ENCODE data around the gene AKR1C4. TPM values are rescaled to one million over a fixed set of nuclear protein-coding genes. Genes with fewer than 3 reads are reported as not detected.

The AKR1C4 gene
- total RNA-seq, 1 donor from 2014 or later, result not detected

- no peak overlapping the region for H3K27ac Mint-ChIP-seq
- DNase-seq (ENCODE audit: low spot score), result no peak
- peaks cover 4% of the 10 kb centered on the region for H3K27me3 Mint-ChIP-seq (ENCODE audit: insufficient read depth)
- no peaks in the 10 kb centered on the region for H3K4me1 Mint-ChIP-seq (ENCODE audit: low read depth)
- H3K9me3 Mint-ChIP-seq, result peaks cover 8% of the 10 kb centered on the region
- H3K4me3 Mint-ChIP-seq, result no peak overlapping the region
- intact Hi-C loops (cut with micrococcal nuclease), result no loop called here
- H3K36me3 Mint-ChIP-seq (ENCODE audit: low read depth), result peaks cover 13% of the 10 kb centered on the region
Measured at GRCh38 chr10:5259132-5259951, 62.7 kb downstream of the AKR1C4 start.

DNA sequence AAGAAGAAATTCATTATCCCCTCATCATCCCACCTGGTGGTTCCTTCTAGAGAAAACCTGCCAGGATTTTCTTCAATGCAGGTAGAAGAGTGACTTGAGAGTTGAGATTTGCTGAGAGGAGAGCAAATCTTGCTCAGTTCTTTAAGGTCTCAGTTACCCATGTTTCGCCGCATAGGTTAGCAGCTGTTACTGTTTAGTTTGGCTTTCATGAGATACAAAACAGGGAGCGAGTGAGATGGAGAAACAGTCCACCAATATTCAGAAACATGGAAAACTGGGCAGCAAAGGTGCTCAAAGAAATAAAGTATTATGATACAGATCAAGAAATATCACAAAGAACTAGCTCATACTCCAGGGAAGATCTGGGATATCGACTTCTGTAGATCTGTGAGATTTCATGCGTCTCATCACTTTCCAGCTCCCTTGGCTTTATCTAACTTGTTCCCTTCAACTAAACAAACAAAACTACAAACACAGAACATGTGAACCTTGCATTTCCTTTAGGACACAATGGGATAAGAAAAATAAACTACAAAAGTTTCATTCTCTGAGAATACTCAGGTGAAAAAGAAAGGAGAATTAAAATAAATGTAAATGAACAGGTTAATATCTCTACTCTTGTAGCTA lies 63.4 kb downstream of the AKR1C4 start:
- Mint-ChIP-seq H3K27ac (no peak overlapping the region), H3K4me1 (ENCODE audit: low read depth) (no peaks in the 10 kb centered on the region), H3K4me3 (no peak overlapping the region), H3K27me3 (ENCODE audit: insufficient read depth) (no peaks in the 10 kb centered on the region), H3K36me3 (ENCODE audit: low read depth) (peaks cover 10% of the 10 kb centered on the region), H3K9me3 (peaks cover 11% of the 10 kb centered on the region)
- intact Hi-C loops (cut with micrococcal nuclease), result no loop called here
- no peak for DNase-seq (ENCODE audit: low spot score)

- peaks cover 11% of the 10 kb centered on the region for H3K36me3 Mint-ChIP-seq (ENCODE audit: low read depth)
- no peak overlapping the region for H3K4me3 Mint-ChIP-seq
- intact Hi-C loops (cut with micrococcal nuclease), result no loop called here
- no peak overlapping the region for H3K27ac Mint-ChIP-seq
- DNase-seq (ENCODE audit: low spot score), result no peak
- H3K27me3 Mint-ChIP-seq (ENCODE audit: insufficient read depth), result no peaks in the 10 kb centered on the region
- H3K9me3 Mint-ChIP-seq, result peaks cover 17% of the 10 kb centered on the region
- H3K4me1 Mint-ChIP-seq (ENCODE audit: low read depth), result no peaks in the 10 kb centered on the region
Measured at GRCh38 chr10:5260828-5261227, 64.2 kb downstream of the AKR1C4 start.

- peaks cover 26% of the 10 kb centered on the region for H3K9me3 Mint-ChIP-seq
Measured at GRCh38 chr10:5265139-5265538, 68.5 kb downstream of the AKR1C4 start.

DNA sequence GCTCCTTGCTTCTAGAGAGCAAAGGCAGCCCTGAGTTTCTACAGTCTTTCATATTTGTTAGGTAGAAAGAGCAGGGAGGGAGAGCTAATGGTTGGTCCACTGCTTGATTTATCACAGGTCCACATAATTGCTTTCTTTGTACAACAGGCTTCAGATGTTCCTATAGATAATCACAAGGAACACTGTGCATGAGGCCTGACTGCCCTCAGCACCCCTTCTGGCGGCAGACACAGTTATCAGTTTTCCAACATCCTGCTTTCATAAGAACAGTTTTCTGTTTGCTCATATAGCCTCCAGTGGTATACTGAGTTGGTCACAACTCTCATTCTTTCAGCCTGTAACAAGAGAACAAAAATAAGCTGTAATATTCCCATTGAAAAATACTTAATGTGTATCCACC lies 69.7 kb downstream of the AKR1C4 start:
- intact Hi-C loops (cut with micrococcal nuclease), result no loop called here
- no peak for DNase-seq (ENCODE audit: low spot score)
- Mint-ChIP-seq H3K36me3 (ENCODE audit: low read depth) (peaks cover 35% of the 10 kb centered on the region), H3K27ac (no peak overlapping the region), H3K9me3 (peaks cover 30% of the 10 kb centered on the region), H3K4me3 (no peak overlapping the region), H3K4me1 (ENCODE audit: low read depth) (peaks cover 9% of the 10 kb centered on the region), H3K27me3 (ENCODE audit: insufficient read depth) (no peaks in the 10 kb centered on the region)

More at GRCh38 chr10:5265139-5265538, 68.5 kb downstream of the AKR1C4 start:
- DNase-seq (ENCODE audit: low spot score), result no peak
- H3K4me3 Mint-ChIP-seq, result no peak overlapping the region
- peaks cover 27% of the 10 kb centered on the region for H3K36me3 Mint-ChIP-seq (ENCODE audit: low read depth)
- H3K27me3 Mint-ChIP-seq (ENCODE audit: insufficient read depth), result no peaks in the 10 kb centered on the region
- H3K27ac Mint-ChIP-seq, result no peak overlapping the region
- intact Hi-C loops (cut with micrococcal nuclease), result no loop called here
- peaks cover 5% of the 10 kb centered on the region for H3K4me1 Mint-ChIP-seq (ENCODE audit: low read depth)

GRCh38 chr10:5266804-5267203 lies 70.2 kb downstream of the AKR1C4 start:
- H3K36me3 Mint-ChIP-seq (ENCODE audit: low read depth), result peaks cover 37% of the 10 kb centered on the region
- intact Hi-C loops (cut with micrococcal nuclease), result no loop called here
- no peak overlapping the region for H3K4me3 Mint-ChIP-seq
- no peak overlapping the region for H3K27ac Mint-ChIP-seq
- no peaks in the 10 kb centered on the region for H3K27me3 Mint-ChIP-seq (ENCODE audit: insufficient read depth)
- peaks cover 33% of the 10 kb centered on the region for H3K9me3 Mint-ChIP-seq
- no peak for DNase-seq (ENCODE audit: low spot score)
- peaks cover 14% of the 10 kb centered on the region for H3K4me1 Mint-ChIP-seq (ENCODE audit: low read depth)

- H3K4me3 Mint-ChIP-seq, result no peak overlapping the region
- no peak for DNase-seq (ENCODE audit: low spot score)
- peaks cover 28% of the 10 kb centered on the region for H3K4me1 Mint-ChIP-seq (ENCODE audit: low read depth)
- H3K27me3 Mint-ChIP-seq (ENCODE audit: insufficient read depth), result no peaks in the 10 kb centered on the region
- H3K9me3 Mint-ChIP-seq, result peaks cover 33% of the 10 kb centered on the region
- H3K27ac Mint-ChIP-seq, result no peak overlapping the region
- intact Hi-C loops (cut with micrococcal nuclease), result no loop called here
- peaks cover 41% of the 10 kb centered on the region for H3K36me3 Mint-ChIP-seq (ENCODE audit: low read depth)
Measured at GRCh38 chr10:5268234-5268633, 71.6 kb downstream of the AKR1C4 start.

Other genes starting within 250 kb of the AKR1C4 start
- gene AKR1C1, start 233.4 kb upstream of the AKR1C4 start, total RNA-seq, result 0.29 and 0.37 TPM in 2 replicates
- not detected in 2 replicates for gene AKR1C2, start 193.0 kb upstream of the AKR1C4 start, total RNA-seq
- 0.26 TPM in 1 of 2 replicates, not detected in the other for gene AKR1C3, start 102.4 kb upstream of the AKR1C4 start, total RNA-seq
- gene AKR1C8, start 11.7 kb upstream of the AKR1C4 start, total RNA-seq, result 0.22 and 0.34 TPM in 2 replicates
- gene UCN3, start 168.1 kb downstream of the AKR1C4 start, total RNA-seq, result not detected in 2 replicates
- not detected in 2 replicates for gene TUBAL3, start 208.0 kb downstream of the AKR1C4 start, total RNA-seq
- gene NET1, start 215.7 kb downstream of the AKR1C4 start, total RNA-seq, result 37.2 and 40.3 TPM in 2 replicates